ENCODE data around the gene CXorf65.

Gene CXorf65

GRCh38 chrX:71106427-71106826 lies at the start of gene CXorf65:
CXorf65 (minus strand) TSS chrX:71106740; CDS start chrX:71106556, 184 bp downstream.
- DNase-seq (ENCODE audit: low spot score), result no peak

GRCh38 chrX:71154641-71155040 lies 48.1 kb upstream of the CXorf65 start:
- DNase-seq (ENCODE audit: low spot score), result no peak

DNA sequence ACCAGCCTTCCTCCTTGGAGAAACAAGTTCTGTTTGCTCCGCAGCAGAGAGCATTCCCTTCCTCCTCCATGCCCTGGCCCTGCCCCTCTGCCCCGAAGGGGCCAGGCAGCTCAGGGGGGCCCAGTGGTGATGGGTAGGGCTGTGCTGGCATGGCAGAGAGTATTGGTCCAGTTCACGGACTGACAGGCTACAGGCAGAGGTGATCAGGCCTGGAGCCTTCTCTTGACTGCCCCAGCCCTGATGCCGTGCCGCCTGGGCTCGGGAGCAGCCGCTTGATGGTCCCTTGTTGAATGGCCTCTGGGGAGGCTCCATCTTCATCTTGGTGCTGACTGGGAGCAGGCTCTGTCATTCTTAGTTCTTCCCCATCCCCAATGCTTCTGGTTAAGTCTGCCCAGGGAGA lies 47.7 kb upstream of the CXorf65 start:
- no peak for DNase-seq (ENCODE audit: low spot score)

DNA sequence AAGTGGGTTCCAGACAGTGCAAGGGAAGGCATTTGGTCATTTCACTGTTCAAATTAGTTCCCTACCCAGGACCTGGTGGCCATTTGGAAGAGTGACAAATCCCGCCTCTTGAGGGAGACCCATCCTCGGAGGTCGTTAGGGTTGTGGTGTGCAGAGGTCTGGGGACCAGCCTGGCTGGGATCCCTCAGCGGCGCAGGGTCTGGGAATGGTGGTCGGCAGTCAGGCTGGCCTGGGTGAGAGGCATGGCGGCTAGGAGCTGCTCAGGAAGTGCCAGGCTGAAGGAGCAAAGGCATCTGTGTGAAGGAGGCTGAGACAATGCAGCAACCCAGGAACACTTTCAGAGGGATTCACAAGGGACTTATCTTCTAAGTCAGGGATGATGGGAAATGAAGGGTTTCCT lies 44.8 kb upstream of the CXorf65 start:
- DNase-seq (ENCODE audit: low spot score), result no peak

DNA sequence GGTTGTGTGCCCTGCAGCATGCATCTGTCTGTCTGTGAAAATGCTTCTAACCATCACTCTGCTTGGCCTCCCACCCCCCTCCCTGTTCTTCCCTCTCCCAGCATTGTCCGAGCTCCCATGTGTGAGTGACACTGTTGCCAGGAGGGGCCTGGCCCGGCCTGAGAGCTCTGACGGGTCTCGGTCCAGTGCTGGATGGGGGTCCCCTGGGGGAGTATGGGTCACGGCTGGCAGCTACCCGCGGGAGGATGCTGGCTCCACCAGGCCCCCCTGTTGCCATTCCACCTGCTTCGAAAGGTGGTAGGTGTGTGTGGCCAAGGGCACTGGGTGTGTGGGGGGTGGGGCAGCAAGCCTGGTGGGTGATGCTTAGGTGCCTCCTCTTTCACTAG lies 41.7 kb upstream of the CXorf65 start:
- DNase-seq (ENCODE audit: low spot score), result no peak

GRCh38 chrX:71147496-71148277 lies 41.1 kb upstream of the CXorf65 start:
- DNase-seq (ENCODE audit: low spot score), result no peak

DNA sequence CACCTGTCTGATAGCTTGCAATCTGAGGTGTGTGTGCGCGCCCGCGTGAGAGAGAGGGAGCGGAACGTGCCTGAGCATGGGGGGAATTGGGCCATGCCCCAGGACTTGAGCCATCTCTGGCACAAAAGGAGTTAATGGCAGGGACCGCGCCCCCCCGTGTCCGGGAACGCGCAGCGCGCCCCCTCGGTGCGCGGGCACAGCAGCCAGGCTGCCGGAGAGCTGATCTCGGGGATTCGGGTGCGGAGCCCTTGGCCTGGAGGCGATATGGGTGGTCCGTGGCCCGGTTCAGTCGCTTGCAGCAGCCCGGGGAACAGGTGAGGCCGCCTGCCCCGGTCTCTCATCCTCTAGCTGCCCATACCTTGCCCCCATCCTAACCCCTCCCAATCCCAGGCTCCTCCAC lies 38.1 kb upstream of the CXorf65 start, which contains the start of gene NLGN3:
NLGN3 (plus strand) TSS at position 191 of the 400 bp plus-strand sequence. CDS start 2,909 bp downstream, outside the sequence.
- DNase-seq (ENCODE audit: low spot score), result no peak

DNA sequence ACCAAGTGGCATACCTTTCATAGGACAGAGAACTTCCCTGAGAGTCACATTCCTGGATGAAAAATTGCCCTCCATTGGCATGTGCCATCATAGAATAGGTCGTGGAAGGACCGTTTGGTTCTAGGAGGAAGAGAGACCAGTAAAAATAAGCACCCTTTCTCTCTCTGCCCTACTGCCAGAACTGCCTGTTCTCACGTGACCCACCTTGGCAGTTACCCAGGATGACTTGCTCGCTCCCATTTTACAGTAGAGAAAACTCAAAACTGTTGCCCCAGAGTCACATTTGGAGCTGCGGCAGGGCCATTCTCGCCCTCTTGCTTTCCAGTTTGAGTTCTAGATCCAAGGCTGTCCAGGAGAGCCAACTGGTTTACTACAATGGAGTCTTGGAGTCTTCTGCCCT lies 37.0 kb upstream of the CXorf65 start:
- DNase-seq (ENCODE audit: low spot score), result no peak

- DNase-seq (ENCODE audit: low spot score), result no peak
These were observed 33.9 kb upstream of the CXorf65 start for GRCh38 chrX:71140440-71140839.

DNA sequence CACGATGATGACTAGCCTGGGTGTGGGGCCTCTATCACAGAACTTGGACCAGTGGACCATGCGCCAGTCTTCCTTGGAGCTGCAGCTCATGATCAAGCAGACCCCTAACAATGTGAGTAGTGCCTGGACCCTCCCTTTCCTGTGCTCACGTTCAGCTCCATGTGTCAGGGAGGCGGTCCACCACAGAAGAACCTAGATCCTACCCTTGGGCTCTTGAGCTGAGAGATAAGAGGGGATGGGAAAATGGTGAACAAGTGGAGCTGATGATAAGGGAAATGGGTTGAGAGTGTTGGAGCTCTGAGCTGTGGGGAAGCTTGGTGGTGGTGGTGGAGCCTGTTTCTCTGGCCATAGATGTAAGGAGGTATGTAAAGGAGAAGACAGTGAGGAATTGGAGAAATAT lies 25.0 kb upstream of the CXorf65 start:
- DNase-seq (ENCODE audit: low spot score), result no peak

- DNase-seq (ENCODE audit: low spot score), result peak; percentile 65
These were observed 22.6 kb upstream of the CXorf65 start for GRCh38 chrX:71128915-71129765.

GRCh38 chrX:71128166-71128833 lies 21.8 kb upstream of the CXorf65 start:
- DNase-seq (ENCODE audit: low spot score), result no peak

DNA sequence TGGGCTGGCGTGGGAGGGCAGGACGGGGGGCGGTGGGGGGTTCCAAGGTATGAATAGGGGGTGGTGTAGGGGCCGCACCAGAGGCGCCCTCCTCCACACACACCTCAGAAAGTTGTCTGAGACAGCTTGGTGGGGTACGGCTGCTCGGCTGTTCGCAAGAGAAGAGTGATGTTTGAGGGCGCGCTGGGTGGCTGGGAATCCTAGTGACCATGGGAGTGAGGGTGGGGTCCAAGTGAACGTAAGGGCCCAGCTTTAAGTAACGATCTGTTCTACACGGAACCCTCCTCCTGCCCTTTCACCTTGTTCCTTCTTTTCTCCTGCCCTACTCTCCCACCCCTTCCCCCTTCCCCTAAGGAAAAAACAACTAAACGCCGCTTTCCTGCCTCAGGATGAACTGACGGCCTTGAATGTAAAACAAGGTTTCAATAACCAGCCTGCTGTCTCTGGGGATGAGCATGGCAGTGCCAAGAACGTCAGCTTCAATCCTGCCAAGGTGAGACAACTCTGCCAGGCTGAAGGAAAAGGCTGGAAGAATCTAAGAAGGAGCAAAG lies 12.5 kb upstream of the CXorf65 start:
- DNase-seq (ENCODE audit: low spot score), result no peak

DNA sequence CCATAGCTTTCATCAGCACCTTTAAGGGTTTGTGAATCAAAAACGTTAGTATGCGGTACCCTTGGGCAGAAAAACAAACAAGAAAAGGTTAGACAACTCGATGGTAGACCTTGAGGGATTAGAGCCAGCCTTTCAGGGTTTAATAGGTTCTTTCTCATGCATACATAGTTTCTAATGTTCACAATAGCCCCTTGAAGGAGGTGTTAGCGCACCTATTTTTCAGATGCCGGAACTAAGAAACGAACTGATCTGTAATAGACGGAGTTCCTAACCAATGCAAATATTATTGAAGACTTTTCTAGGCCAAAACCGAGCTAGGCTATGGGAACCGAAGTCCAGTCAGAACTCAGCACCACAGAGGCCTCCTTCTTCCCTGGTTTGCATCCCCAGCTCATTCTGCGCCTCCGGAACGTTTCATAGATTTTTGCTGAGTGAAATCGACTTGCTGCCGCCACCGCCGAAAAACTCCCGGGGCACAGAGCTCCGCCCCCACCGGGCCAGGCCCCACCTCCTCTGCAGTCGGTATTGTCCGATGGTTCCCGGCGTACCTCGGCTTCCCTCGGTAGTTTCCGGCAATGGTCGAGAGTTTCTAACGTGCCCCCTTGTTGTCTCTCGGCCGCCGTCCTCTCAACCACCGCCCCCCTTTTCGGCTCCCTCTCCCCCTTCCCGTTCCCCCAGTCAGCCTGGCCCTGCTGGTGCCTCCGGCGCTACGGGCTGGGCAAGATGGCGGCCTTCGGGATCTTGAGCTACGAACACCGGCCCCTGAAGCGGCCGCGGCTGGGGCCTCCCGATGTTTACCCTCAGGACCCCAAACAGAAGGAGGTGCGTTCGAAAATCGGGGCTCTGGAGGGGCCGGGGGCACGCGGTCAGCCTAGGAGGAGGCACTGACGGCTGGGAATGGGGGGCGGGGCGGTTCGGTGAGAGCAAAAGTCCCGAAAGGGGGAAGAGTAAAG lies 11.8 kb upstream of the CXorf65 start, which contains the start of gene MED12:
MED12 (plus strand) TSS at position 565 of the 953 bp plus-strand sequence; CDS start at position 724, 159 bp downstream.
- peak; percentile 80 for DNase-seq (ENCODE audit: low spot score)

- no peak for DNase-seq (ENCODE audit: low spot score)
These were observed 10.8 kb upstream of the CXorf65 start for GRCh38 chrX:71117358-71117757.

GRCh38 chrX:71111921-71112431 lies 5.4 kb upstream of the CXorf65 start:
- no peak for DNase-seq (ENCODE audit: low spot score)

GRCh38 chrX:71111141-71111843 lies 4.8 kb upstream of the CXorf65 start, which contains the start of gene IL2RG:
IL2RG (minus strand) TSS chrX:71111577; CDS start chrX:71111539, 38 bp downstream.
- peak; percentile 70 for DNase-seq (ENCODE audit: low spot score)

- no peak for DNase-seq (ENCODE audit: low spot score)
These were observed 2.5 kb upstream of the CXorf65 start for GRCh38 chrX:71109051-71109450.

GRCh38 chrX:71107762-71108360 lies 1.3 kb upstream of the CXorf65 start:
- no peak for DNase-seq (ENCODE audit: low spot score)
